GM18868 (cell line): ENCODE data around the gene ESR2.
"Not testable (repeated sequence)": the region's sequence is repeated elsewhere in the genome, so short reads cannot be mapped to it uniquely, and the experiment has no call there.

Experiments used
- ATAC-seq: cut with Tn5 transposase; IDR thresholded peaks from one replicate; pipeline ENCODE4 v1.9.1; 2021; ENCODE audit warnings: mild to moderate bottlenecking, moderate library complexity; ENCODE audit not compliant: unreplicated experiment

ESR2 gene

GRCh38 chr14:64293976-64294671 is at the start of gene ESR2:
ESR2 (minus strand) TSS chr14:64294371; CDS start chr14:64282985, 11,386 bp downstream.
- peak; percentile 36 for ATAC-seq

- no peak for ATAC-seq
These were observed 46.5 kb upstream of the ESR2 start for GRCh38 chr14:64340560-64341196.

- peak; percentile 89 for ATAC-seq
These were observed 44.6 kb upstream of the ESR2 start for GRCh38 chr14:64338616-64339316.

GRCh38 chr14:64337888-64338615 is 43.9 kb upstream of the ESR2 start:
- ATAC-seq: peak; percentile 53

GRCh38 chr14:64329149-64329548 is 35.0 kb upstream of the ESR2 start:
- ATAC-seq: no peak

GRCh38 chr14:64326502-64326901 is 32.3 kb upstream of the ESR2 start:
- no peak for ATAC-seq

GRCh38 chr14:64324895-64325294 is 30.7 kb upstream of the ESR2 start:
- no peak for ATAC-seq

- no peak for ATAC-seq
These were observed 30.3 kb upstream of the ESR2 start for GRCh38 chr14:64324461-64324860.

GRCh38 chr14:64320362-64320761 is 26.2 kb upstream of the ESR2 start:
- ATAC-seq: not testable (repeated sequence)

GRCh38 chr14:64318695-64319094 is 24.5 kb upstream of the ESR2 start:
- not testable (repeated sequence) for ATAC-seq

- peak; percentile 56 for ATAC-seq
These were observed 9.3 kb upstream of the ESR2 start for GRCh38 chr14:64303471-64303917.

GRCh38 chr14:64298773-64299172 is 4.6 kb upstream of the ESR2 start:
- no peak for ATAC-seq

- no peak for ATAC-seq
These were observed 2.4 kb upstream of the ESR2 start for GRCh38 chr14:64296561-64296960.

- peak; percentile 83 for ATAC-seq
These were observed 672 bp upstream of the ESR2 start for GRCh38 chr14:64294672-64295413.

GRCh38 chr14:64292197-64292596 is 2.0 kb downstream of the ESR2 start:
- ATAC-seq: peak; percentile 33

GRCh38 chr14:64289571-64289970 is 4.6 kb downstream of the ESR2 start:
- no peak for ATAC-seq

- ATAC-seq: no peak
These were observed 12.4 kb downstream of the ESR2 start for GRCh38 chr14:64281805-64282204.

GRCh38 chr14:64279704-64280668 is 14.2 kb downstream of the ESR2 start:
- ATAC-seq: no peak

GRCh38 chr14:64278458-64278857 is 15.7 kb downstream of the ESR2 start:
- ATAC-seq: no peak
